Prostate gland (tissue), 2 donors: ENCODE measurements around the gene EFCAB9. TPM values are rescaled to one million over a fixed set of nuclear protein-coding genes. Genes with fewer than 3 reads are reported as not detected.

Experiments
- DNase-seq: peaks from one replicate; pipeline ENCODE4 v3.0.0-alpha.2; 2019; ENCODE audit warnings: low spot score
- H3K27ac ChIP-seq, 2 donors: fragments of 200-600 bp; sonication (generic); 2 replicates each; pipeline ENCODE4 v1.5.1; 2017 to 2019
- H3K27me3 ChIP-seq: fragments of 200-600 bp; sonication (generic); replicated peaks from 2 replicates; pipeline ENCODE4 v1.5.1; 2019; ENCODE audit not compliant: insufficient read depth
- H3K36me3 ChIP-seq, 2 donors: fragments of 200-600 bp; sonication (generic); 1 replicate in 1 of 2; 2 replicates in 1 of 2; pipeline versions ENCODE4 v1.5.1 to v1.8.1; 2017 to 2019
- H3K4me1 ChIP-seq: fragments of 200-600 bp; sonication (generic); replicated peaks from 2 replicates; pipeline ENCODE4 v1.5.1; 2019
- H3K4me3 ChIP-seq, 2 donors: fragments of 200-600 bp; sonication (generic); 2 replicates each; pipeline ENCODE4 v1.5.1; 2017 to 2019
- H3K9me3 ChIP-seq: fragments of 200-600 bp; sonication (generic); 2 replicates; pipeline ENCODE4 v1.5.1; 2017
- CTCF ChIP-seq, 4 experiments: fragments of 200-600 bp in 2 of 4; fragments of 450-650 bp in 2 of 4; sonication (generic) in 2 of 4; IDR thresholded peaks; 1 replicate in 3 of 4; 2 replicates in 1 of 4; pipeline ENCODE4 v1.5.1; 2016 to 2019; ENCODE audit warnings: antibody characterized with exemption in 4 of 4, mild to moderate bottlenecking in 2 of 4, moderate library complexity in 2 of 4
- POLR2A ChIP-seq: fragments of 450-650 bp; IDR thresholded peaks from one replicate; pipeline ENCODE4 v1.6.1; 2016; ENCODE audit warnings: antibody characterized with exemption, mild to moderate bottlenecking
- POLR2AphosphoS5 ChIP-seq: sonication (generic); formaldehyde crosslinking; IDR thresholded peaks from one replicate; pipeline ENCODE4 v1.6.1; 2017; ENCODE audit warnings: antibody characterized with exemption
- WGBS: methylation state at CpG from one replicate; pipeline ENCODE4 v1.1.5; 2018; 5-methylcytosine and 5-hydroxymethylcytosine counted together
- intact Hi-C: fragments of 100-400 bp; cut with DNase I; formaldehyde crosslinking; loops from one replicate; pipeline ENCODE4 v1.14.2; 2022
- total RNA-seq, 2 donors: library from RNA; depleted of rRNA; stranded (reverse); fragments of >200 nt; gene quantifications; one replicate each; pipeline ENCODE4 v1.1.0, GENCODE V29; 2016

EFCAB9 gene
- total RNA-seq, 2 donors from 2014 or later = not detected

DNA sequence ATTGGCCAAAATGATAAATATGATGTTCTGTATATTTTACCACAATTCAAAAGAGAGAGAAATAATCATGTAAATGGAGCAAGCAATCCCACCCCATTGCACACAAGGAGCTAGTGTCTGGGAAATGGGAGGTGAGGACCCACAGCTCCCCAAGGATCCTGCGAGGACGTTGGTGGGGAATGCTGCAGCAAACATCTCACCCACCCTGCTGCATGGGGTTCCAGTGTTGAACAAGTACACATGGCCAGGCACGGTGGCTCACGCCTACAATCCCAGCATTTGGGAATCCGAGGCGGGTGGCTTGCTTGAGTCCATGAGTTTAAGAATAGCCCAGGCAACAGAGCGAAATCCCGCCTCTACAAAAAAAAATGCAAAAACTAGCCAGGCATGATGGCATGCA lies 35.0 kb upstream of the EFCAB9 start:
- DNase-seq = no peak
- H3K4me3 ChIP-seq = no peak overlapping the region
- no peaks in the 10 kb centered on the region for H3K36me3 ChIP-seq
- H3K27me3 ChIP-seq = no peaks in the 10 kb centered on the region
- H3K27ac ChIP-seq = no peak overlapping the region
- H3K9me3 ChIP-seq = no peaks in the 10 kb centered on the region
- intact Hi-C loops = no loop called here
- WGBS = 91% methylated on average over 8 of the region's 8 CpGs
- H3K4me1 ChIP-seq = no peaks in the 10 kb centered on the region
- TF ChIP-seq POLR2AphosphoS5 (no peak), CTCF (IDR thresholded peaks at IDR 0.05) (no peak)

GRCh38 chr5:172160506-172160905 lies 33.5 kb upstream of the EFCAB9 start:
- H3K27me3 ChIP-seq = no peaks in the 10 kb centered on the region
- 76% methylated on average over 9 of the region's 9 CpGs for WGBS

GRCh38 chr5:172162323-172162986 lies 31.5 kb upstream of the EFCAB9 start:
- no peaks in the 10 kb centered on the region for H3K36me3 ChIP-seq
- no peaks in the 10 kb centered on the region for H3K4me1 ChIP-seq
- no peaks in the 10 kb centered on the region for H3K27me3 ChIP-seq
- no peak overlapping the region for H3K4me3 ChIP-seq
- no peak for DNase-seq
- TF ChIP-seq CTCF (IDR thresholded peaks at IDR 0.05) (no peak), POLR2A (no peak)
- WGBS = 88% methylated on average over 5 of the region's 5 CpGs
- no peaks in the 10 kb centered on the region for H3K9me3 ChIP-seq
- intact Hi-C loops = no loop called here
- no peak overlapping the region for H3K27ac ChIP-seq

More at GRCh38 chr5:172160506-172160905, 33.5 kb upstream of the EFCAB9 start:
- intact Hi-C loops = no loop called here
- Histone ChIP-seq H3K4me1 (no peaks in the 10 kb centered on the region), H3K27ac (no peak overlapping the region), H3K9me3 (no peaks in the 10 kb centered on the region), H3K4me3 (no peak overlapping the region), H3K36me3 (no peaks in the 10 kb centered on the region)
- TF ChIP-seq CTCF (IDR thresholded peaks at IDR 0.05) (no peak), POLR2A (no peak), POLR2AphosphoS5 (no peak)
- DNase-seq = no peak

GRCh38 chr5:172162987-172163343 lies 31.0 kb upstream of the EFCAB9 start:
- no peak for DNase-seq
- TF ChIP-seq CTCF (IDR thresholded peaks at IDR 0.05) (no peak), POLR2AphosphoS5 (no peak), POLR2A (no peak)
- no peak overlapping the region for H3K4me3 ChIP-seq
- no peak overlapping the region for H3K27ac ChIP-seq
- 61% methylated on average over 5 of the region's 5 CpGs for WGBS
- no peaks in the 10 kb centered on the region for H3K27me3 ChIP-seq
- H3K9me3 ChIP-seq = no peaks in the 10 kb centered on the region
- no peaks in the 10 kb centered on the region for H3K4me1 ChIP-seq
- intact Hi-C loops = no loop called here
- no peaks in the 10 kb centered on the region for H3K36me3 ChIP-seq

GRCh38 chr5:172163346-172163745 lies 30.6 kb upstream of the EFCAB9 start:
- H3K4me3 ChIP-seq = no peak overlapping the region
- DNase-seq = no peak
- intact Hi-C loops = no loop called here
- H3K27me3 ChIP-seq = no peaks in the 10 kb centered on the region
- no peaks in the 10 kb centered on the region for H3K4me1 ChIP-seq
- 70% methylated on average over 4 of the region's 4 CpGs for WGBS
- H3K9me3 ChIP-seq = no peaks in the 10 kb centered on the region
- no peak overlapping the region for H3K27ac ChIP-seq
- TF ChIP-seq CTCF (IDR thresholded peaks at IDR 0.05) = no peak
- no peak for TF ChIP-seq POLR2A
- no peak for TF ChIP-seq POLR2AphosphoS5
- no peaks in the 10 kb centered on the region for H3K36me3 ChIP-seq
